WI38 (cell line): ENCODE data around the gene NALCN.

ENCODE experiments used
- H3K4me3 ChIP-seq: 2 replicates; pipeline ENCODE4 v1.5.1; 2011; ENCODE audit warnings: low read depth, mild to moderate bottlenecking, control low read depth, low read length
- CTCF ChIP-seq: IDR thresholded peaks from 2 replicates; pipeline ENCODE4 v1.5.1; 2012; ENCODE audit warnings: low read depth, mild to moderate bottlenecking, control low read depth, low read length

The NALCN gene

GRCh38 chr13:101152184-101152583, 264.1 kb downstream of the NALCN start:
- no peak for TF ChIP-seq CTCF
- no peak overlapping the region for H3K4me3 ChIP-seq

GRCh38 chr13:101150998-101151397, 265.3 kb downstream of the NALCN start:
- no peak for TF ChIP-seq CTCF
- no peak overlapping the region for H3K4me3 ChIP-seq

GRCh38 chr13:101149735-101150384, 266.4 kb downstream of the NALCN start:
- H3K4me3 ChIP-seq = no peak overlapping the region
- TF ChIP-seq CTCF = 0 out of 2 replicates have a peak, but pooled peaks have one; percentile 27

GRCh38 chr13:101146101-101146898, 270.0 kb downstream of the NALCN start:
- no peak overlapping the region for H3K4me3 ChIP-seq
- no peak for TF ChIP-seq CTCF

- peak; percentile 29; the same call in 1 of the 2 replicates for TF ChIP-seq CTCF
- no peak overlapping the region for H3K4me3 ChIP-seq
Observed at GRCh38 chr13:101144808-101145419, 271.4 kb downstream of the NALCN start.

- no peak for TF ChIP-seq CTCF
- H3K4me3 ChIP-seq = no peak overlapping the region
Observed at GRCh38 chr13:101140936-101141335, 275.4 kb downstream of the NALCN start.
